ENCODE measurements around the gene SUSD4.

SUSD4 gene

DNA sequence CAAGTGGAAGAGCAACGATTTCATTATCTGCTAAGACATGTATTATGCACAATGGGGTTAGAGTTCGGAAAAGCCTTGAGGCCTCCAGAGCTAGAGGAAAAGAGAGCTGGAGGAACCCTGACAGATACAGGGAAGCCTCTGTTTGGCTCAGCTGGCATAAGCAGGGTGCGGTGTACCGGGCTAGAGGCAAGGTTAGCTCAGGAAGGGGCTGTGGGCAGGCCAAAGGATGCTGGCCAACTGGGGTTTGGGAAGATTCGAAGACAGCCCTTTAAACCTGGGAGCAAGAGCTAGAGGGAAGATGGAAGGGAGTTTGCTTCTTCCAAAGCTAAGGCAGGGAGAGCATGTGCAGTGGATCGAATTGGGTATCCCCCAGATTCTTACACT lies 113.4 kb downstream of the SUSD4 start:
- no peak for DNase-seq (ENCODE audit: low read depth)
- no peak overlapping the region for H3K4me3 ChIP-seq (replicated peaks; ENCODE audit: low read depth, low read length)
- TF ChIP-seq, protein P1, sequence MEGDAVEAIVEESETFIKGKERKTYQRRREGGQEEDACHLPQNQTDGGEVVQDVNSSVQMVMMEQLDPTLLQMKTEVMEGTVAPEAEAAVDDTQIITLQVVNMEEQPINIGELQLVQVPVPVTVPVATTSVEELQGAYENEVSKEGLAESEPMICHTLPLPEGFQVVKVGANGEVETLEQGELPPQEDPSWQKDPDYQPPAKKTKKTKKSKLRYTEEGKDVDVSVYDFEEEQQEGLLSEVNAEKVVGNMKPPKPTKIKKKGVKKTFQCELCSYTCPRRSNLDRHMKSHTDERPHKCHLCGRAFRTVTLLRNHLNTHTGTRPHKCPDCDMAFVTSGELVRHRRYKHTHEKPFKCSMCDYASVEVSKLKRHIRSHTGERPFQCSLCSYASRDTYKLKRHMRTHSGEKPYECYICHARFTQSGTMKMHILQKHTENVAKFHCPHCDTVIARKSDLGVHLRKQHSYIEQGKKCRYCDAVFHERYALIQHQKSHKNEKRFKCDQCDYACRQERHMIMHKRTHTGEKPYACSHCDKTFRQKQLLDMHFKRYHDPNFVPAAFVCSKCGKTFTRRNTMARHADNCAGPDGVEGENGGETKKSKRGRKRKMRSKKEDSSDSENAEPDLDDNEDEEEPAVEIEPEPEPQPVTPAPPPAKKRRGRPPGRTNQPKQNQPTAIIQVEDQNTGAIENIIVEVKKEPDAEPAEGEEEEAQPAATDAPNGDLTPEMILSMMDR (IDR thresholded peaks at IDR 0.05; ENCODE audit: low read length, missing control alignments): no peak

DNA sequence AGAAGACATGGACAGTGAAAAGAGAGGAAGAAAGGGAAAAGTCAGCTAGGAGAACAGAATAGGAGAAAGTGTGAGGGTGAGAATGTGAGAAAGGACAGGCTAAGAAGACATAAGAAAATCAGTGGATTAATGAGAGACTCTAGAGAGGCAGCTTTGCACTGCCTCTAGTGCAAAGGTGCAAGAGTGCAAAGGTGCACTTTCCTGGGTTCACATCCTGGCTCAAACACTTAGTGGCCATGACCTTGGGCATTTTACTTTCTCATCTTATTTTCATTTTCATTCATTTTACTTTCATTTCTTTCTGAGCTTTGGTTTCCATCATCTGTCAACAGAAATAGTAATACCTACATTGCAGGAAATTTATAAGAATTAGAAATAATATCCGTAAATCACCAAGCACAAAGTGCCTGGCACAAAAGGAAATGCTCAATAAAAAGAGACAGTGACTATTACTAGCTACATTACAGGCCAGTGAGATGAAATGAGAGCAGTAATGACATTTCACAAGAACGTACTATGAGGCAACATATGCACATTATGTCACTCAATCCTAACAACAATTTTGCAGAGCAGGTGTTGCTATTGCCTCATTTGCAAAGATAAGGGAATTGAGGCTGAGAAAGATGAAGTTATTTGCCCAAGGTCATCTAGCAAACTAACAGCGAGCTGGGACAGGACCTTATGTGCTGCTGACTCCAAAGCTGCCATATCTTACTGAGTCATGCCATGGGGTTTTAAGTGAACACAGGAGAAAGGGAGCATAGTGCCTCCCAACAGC lies 113.9 kb downstream of the SUSD4 start:
- H3K4me3 ChIP-seq (replicated peaks; ENCODE audit: low read depth, low read length): no peak overlapping the region
- TF ChIP-seq, protein P1 (IDR thresholded peaks at IDR 0.05; ENCODE audit: low read length, missing control alignments): no peak
- no peak for DNase-seq (ENCODE audit: low read depth)

- no peak overlapping the region for H3K4me3 ChIP-seq (replicated peaks; ENCODE audit: low read depth, low read length)
- TF ChIP-seq, protein P1 (IDR thresholded peaks at IDR 0.05; ENCODE audit: low read length, missing control alignments): no peak
- no peak for DNase-seq (ENCODE audit: low read depth)
These were observed 115.2 kb downstream of the SUSD4 start for GRCh38 chr1:223248770-223249140.

GRCh38 chr1:223248001-223248769 lies 115.8 kb downstream of the SUSD4 start:
- TF ChIP-seq, protein P1 (IDR thresholded peaks at IDR 0.05; ENCODE audit: low read length, missing control alignments): no peak
- H3K4me3 ChIP-seq (replicated peaks; ENCODE audit: low read depth, low read length): no peak overlapping the region
- DNase-seq (ENCODE audit: low read depth): no peak

GRCh38 chr1:223246476-223247112 lies 117.4 kb downstream of the SUSD4 start:
- H3K4me3 ChIP-seq (replicated peaks; ENCODE audit: low read depth, low read length): no peak overlapping the region
- DNase-seq (ENCODE audit: low read depth): no peak
- TF ChIP-seq, protein P1 (IDR thresholded peaks at IDR 0.05; ENCODE audit: low read length, missing control alignments): no peak

DNA sequence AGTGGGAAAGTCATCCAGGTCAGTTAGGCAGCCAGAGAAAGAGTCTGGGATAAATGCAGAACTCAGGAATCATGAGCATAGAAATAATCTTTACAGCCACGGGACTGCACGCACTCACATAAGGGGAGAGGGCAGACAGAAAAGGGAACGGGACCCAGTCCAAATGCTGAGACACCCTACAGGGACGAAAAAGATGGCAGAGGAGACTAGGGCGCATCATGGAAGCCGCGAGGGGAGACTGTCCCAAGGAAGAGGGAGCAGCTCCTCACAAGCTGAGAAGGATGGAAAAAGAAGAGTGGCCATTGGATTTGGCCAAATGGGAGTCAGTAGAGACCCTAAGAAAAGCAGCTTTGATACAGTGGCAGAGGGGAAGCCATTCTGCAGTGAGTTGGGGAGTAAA lies 118.0 kb downstream of the SUSD4 start:
- TF ChIP-seq, protein P1 (IDR thresholded peaks at IDR 0.05; ENCODE audit: low read length, missing control alignments): no peak
- no peak overlapping the region for H3K4me3 ChIP-seq (replicated peaks; ENCODE audit: low read depth, low read length)
- no peak for DNase-seq (ENCODE audit: low read depth)

Measured in fibroblast of pulmonary artery (primary cell).